Endothelial cell (in vitro differentiated cells): ENCODE measurements around the gene GABRG3. TPM values are rescaled to one million over a fixed set of nuclear protein-coding genes. Genes with fewer than 3 reads are reported as not detected.

Experiments
- DNase-seq: peaks from one replicate; pipeline ENCODE4 v3.0.0; 2021; ENCODE audit warnings: low spot score
- H3K27ac Mint-ChIP-seq: one replicate; pipeline ENCODE4 v1.8.0; 2021; ENCODE audit warnings: mixed read lengths, inconsistent platforms; ENCODE audit not compliant: unreplicated experiment
- H3K27me3 Mint-ChIP-seq: one replicate; pipeline ENCODE4 v1.8.0; 2021; ENCODE audit warnings: mild to moderate bottlenecking, moderate library complexity, mixed read lengths, inconsistent platforms; ENCODE audit not compliant: unreplicated experiment
- H3K36me3 Mint-ChIP-seq: one replicate; pipeline ENCODE4 v1.8.0; 2021; ENCODE audit warnings: mild to moderate bottlenecking, low read depth, mixed read lengths, inconsistent platforms; ENCODE audit not compliant: unreplicated experiment
- H3K4me1 Mint-ChIP-seq: one replicate; pipeline ENCODE4 v1.8.0; 2021; ENCODE audit warnings: mild to moderate bottlenecking, mixed read lengths, inconsistent platforms; ENCODE audit not compliant: unreplicated experiment
- H3K4me3 Mint-ChIP-seq: one replicate; pipeline ENCODE4 v1.8.0; 2021; ENCODE audit warnings: mild to moderate bottlenecking, mixed read lengths, inconsistent platforms; ENCODE audit not compliant: unreplicated experiment
- H3K9me3 Mint-ChIP-seq: one replicate; pipeline ENCODE4 v1.8.0; 2021; ENCODE audit warnings: mixed read lengths, inconsistent platforms; ENCODE audit not compliant: unreplicated experiment
- CTCF ChIP-seq: fragments of 200-600 bp; sonication (generic); IDR thresholded peaks from one replicate; pipeline ENCODE4 v1.5.0; 2021; ENCODE audit warnings: antibody characterized with exemption; ENCODE audit not compliant: unreplicated experiment
- total RNA-seq: library from RNA; stranded (reverse); fragmentation: NEBNext Ultra II Directional; extraction: Animal tissue kit (Norgen Biotek cat#: 25700); gene quantifications from one replicate; pipeline ENCODE4 v1.2.1, GENCODE V29; 2021; ENCODE audit not compliant: unreplicated experiment

Gene GABRG3
- total RNA-seq, 1 donor from 2014 or later: 0.21 TPM

DNA sequence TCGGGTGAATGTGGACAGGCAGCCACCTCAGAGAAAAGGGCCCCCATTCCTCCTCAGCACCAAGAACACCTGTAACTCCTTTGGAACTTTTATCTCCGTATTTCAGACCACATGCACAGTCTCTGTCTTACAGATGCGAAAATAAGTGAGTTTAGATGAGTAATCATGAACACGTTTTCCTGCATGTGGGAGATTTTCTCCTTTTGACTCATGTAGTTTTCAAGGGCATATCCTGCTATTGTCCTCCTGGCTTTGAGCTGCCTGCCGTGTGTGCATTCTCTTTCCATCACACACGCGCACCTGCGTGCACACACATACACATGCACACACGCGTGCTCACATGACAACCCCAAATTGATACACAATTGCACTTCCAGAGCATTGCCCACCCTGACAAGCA, 239.2 kb downstream of the GABRG3 start:
- Mint-ChIP-seq H3K27me3 (peaks cover 1% of the 10 kb centered on the region), H3K4me3 (no peak overlapping the region), H3K9me3 (no peaks in the 10 kb centered on the region), H3K36me3 (no peaks in the 10 kb centered on the region), H3K27ac (no peak overlapping the region), H3K4me1 (no peaks in the 10 kb centered on the region)
- no peak for DNase-seq
- no peak for TF ChIP-seq CTCF

DNA sequence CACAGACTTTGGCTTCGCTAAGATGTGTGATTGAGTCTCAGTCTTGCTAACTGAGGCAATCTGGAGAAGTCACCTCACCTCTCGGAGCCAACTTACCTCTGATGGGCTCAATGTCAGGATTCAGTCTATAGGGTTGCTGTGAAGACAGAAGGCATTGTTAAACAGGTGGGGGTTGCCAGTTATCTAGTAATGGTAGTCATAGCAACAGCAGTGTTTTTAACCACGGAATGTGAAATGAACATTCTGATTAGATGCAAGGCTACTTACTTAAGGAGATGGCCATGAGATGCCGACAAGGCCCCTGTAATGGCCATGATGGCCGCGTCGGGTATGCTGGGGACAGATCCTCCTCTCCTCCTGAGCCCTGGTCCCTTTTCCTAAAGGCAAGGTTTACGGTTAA, 243.1 kb downstream of the GABRG3 start:
- no peak for DNase-seq
- H3K36me3 Mint-ChIP-seq: no peaks in the 10 kb centered on the region
- H3K27ac Mint-ChIP-seq: no peak overlapping the region
- H3K9me3 Mint-ChIP-seq: no peaks in the 10 kb centered on the region
- no peaks in the 10 kb centered on the region for H3K27me3 Mint-ChIP-seq
- TF ChIP-seq CTCF: no peak
- H3K4me3 Mint-ChIP-seq: no peak overlapping the region
- H3K4me1 Mint-ChIP-seq: no peaks in the 10 kb centered on the region

DNA sequence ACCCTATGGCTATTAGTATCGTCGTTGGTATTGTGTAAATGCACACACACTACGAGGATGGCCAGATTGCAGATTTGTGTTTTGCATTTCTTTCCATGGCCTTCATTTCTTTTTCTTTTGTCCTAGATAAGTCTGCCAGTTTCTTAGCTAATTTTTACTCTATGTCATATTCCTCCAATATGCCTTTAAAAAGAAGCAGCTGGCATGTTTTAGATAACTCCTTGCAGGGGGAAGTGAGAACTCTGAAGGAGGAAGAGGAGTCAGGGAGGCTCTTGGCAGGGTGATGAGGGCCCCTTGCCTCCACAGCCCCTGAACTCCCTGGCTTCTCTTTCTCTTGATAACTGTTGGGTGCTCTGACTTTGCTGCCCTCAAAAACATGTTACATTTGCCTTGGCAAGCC, 244.0 kb downstream of the GABRG3 start:
- DNase-seq: no peak
- no peaks in the 10 kb centered on the region for H3K27me3 Mint-ChIP-seq
- no peak overlapping the region for H3K27ac Mint-ChIP-seq
- H3K4me3 Mint-ChIP-seq: no peak overlapping the region
- no peaks in the 10 kb centered on the region for H3K36me3 Mint-ChIP-seq
- no peaks in the 10 kb centered on the region for H3K9me3 Mint-ChIP-seq
- H3K4me1 Mint-ChIP-seq: no peaks in the 10 kb centered on the region
- TF ChIP-seq CTCF: no peak

DNA sequence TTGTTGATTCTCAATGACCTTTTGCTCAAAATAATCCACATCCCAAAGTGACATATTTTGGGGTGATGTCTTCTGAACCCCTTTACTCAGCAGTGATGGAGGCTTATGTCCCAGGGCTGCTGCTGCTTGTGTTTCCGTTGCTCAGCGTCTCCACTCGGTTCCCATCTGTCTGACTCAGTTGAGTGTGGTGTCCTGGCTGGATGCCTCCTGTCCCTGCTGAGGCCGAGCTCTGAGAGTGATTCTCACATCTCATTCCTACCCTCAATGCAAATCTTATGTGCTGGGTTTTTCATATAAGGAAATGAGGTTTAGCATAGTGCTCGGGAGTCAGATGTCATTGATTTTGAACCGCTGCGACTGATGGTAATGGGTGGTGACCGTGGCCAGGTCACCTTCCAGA, 247.4 kb downstream of the GABRG3 start:
- TF ChIP-seq CTCF: no peak
- Mint-ChIP-seq H3K36me3 (no peaks in the 10 kb centered on the region), H3K27ac (no peak overlapping the region), H3K4me3 (no peak overlapping the region), H3K4me1 (peaks cover 3% of the 10 kb centered on the region), H3K27me3 (peaks cover 2% of the 10 kb centered on the region), H3K9me3 (no peaks in the 10 kb centered on the region)
- DNase-seq: no peak

GRCh38 chr15:27219636-27220035, 248.7 kb downstream of the GABRG3 start:
- Mint-ChIP-seq H3K9me3 (no peaks in the 10 kb centered on the region), H3K27ac (no peak overlapping the region), H3K27me3 (peaks cover 2% of the 10 kb centered on the region), H3K4me3 (no peak overlapping the region), H3K4me1 (peaks cover 7% of the 10 kb centered on the region), H3K36me3 (no peaks in the 10 kb centered on the region)
- no peak for TF ChIP-seq CTCF
- no peak for DNase-seq
